Hepatocyte (in vitro differentiated cells): Measurements from ENCODE around the gene PIM1. TPM values are rescaled to one million over a fixed set of nuclear protein-coding genes. Genes with fewer than 3 reads are reported as not detected.
"Not testable (repeated sequence)": the region's sequence is repeated elsewhere in the genome, so short reads cannot be mapped to it uniquely, and the experiment has no call there.

Source experiments
- DNase-seq: peaks from one replicate; pipeline ENCODE4 v3.0.0-alpha.2; 2016; ENCODE audit warnings: low spot score
- H2AFZ ChIP-seq: fragments of 200-600 bp; sonication (generic); 2 replicates; pipeline ENCODE4 v1.6.0; 2016; ENCODE audit warnings: antibody characterized with exemption, mild to moderate bottlenecking
- H3K27ac ChIP-seq: fragments of 200-600 bp; sonication (generic); 2 replicates; pipeline ENCODE4 v1.5.1; 2016; ENCODE audit warnings: mild to moderate bottlenecking
- H3K27me3 ChIP-seq: fragments of 200-600 bp; sonication (generic); 2 replicates; pipeline ENCODE4 v1.6.1; 2016
- H3K36me3 ChIP-seq: fragments of 200-600 bp; sonication (generic); replicated peaks from 2 replicates; pipeline ENCODE4 v1.5.1; 2016; ENCODE audit warnings: low read depth; ENCODE audit not compliant: insufficient read depth
- H3K4me1 ChIP-seq: fragments of 200-600 bp; sonication (generic); 2 replicates; pipeline ENCODE4 v1.5.1; 2016; ENCODE audit warnings: mild to moderate bottlenecking, moderate library complexity; ENCODE audit not compliant: insufficient read depth
- H3K4me2 ChIP-seq: fragments of 200-600 bp; sonication (generic); 2 replicates; pipeline ENCODE4 v1.6.0; 2016
- H3K4me3 ChIP-seq: fragments of 200-600 bp; sonication (generic); 2 replicates; pipeline ENCODE4 v1.5.1; 2016; ENCODE audit warnings: mild to moderate bottlenecking
- H3K79me2 ChIP-seq: fragments of 200-600 bp; sonication (generic); 2 replicates; pipeline ENCODE4 v1.6.0; 2017; ENCODE audit warnings: mild to moderate bottlenecking
- H3K9me2 ChIP-seq: fragments of 200-600 bp; sonication (generic); replicated peaks from 2 replicates; pipeline ENCODE4 v1.6.0; 2017; ENCODE audit warnings: mild to moderate bottlenecking; ENCODE audit not compliant: insufficient read depth
- H3K9me3 ChIP-seq: fragments of 200-600 bp; sonication (generic); 2 replicates; pipeline ENCODE4 v1.5.1; 2016; ENCODE audit warnings: low read depth, mild to moderate bottlenecking
- H4K20me1 ChIP-seq: fragments of 200-600 bp; sonication (generic); 2 replicates; pipeline ENCODE4 v1.6.0; 2016; ENCODE audit warnings: mild to moderate bottlenecking; ENCODE audit not compliant: insufficient read depth, poor library complexity, severe bottlenecking
- CTCF ChIP-seq: fragments of 200-600 bp; sonication (generic); IDR thresholded peaks from 2 replicates; pipeline ENCODE4 v1.5.1; 2016; ENCODE audit warnings: antibody characterized with exemption, mild to moderate bottlenecking; ENCODE audit not compliant: poor library complexity
- EZH2 ChIP-seq: fragments of 200-600 bp; sonication (generic); IDR thresholded peaks from 2 replicates; pipeline ENCODE4 v1.6.1; 2016; ENCODE audit warnings: antibody characterized with exemption, mild to moderate bottlenecking, borderline replicate concordance
- EZH2phosphoT487 ChIP-seq: fragments of 200-600 bp; sonication (generic); IDR thresholded peaks from one replicate; pipeline ENCODE4 v1.6.1; 2018; ENCODE audit warnings: antibody characterized with exemption, mild to moderate bottlenecking, low read depth, moderate library complexity; ENCODE audit not compliant: unreplicated experiment, severe bottlenecking
- WGBS: methylation state at CpG from one replicate; pipeline ENCODE4 v1.1.6; 2016; ENCODE audit warnings: low lambda C conversion rate; ENCODE audit errors: missing lambda C conversion rate; 5-methylcytosine and 5-hydroxymethylcytosine counted together
- polyA plus RNA-seq: library from polyadenylated mRNA; unstranded; fragments of >200 nt; fragmentation: Nextera tagmentation; extraction: Ambion mirVana; gene quantifications from 2 replicates; pipeline ENCODE4 v1.2.1, GENCODE V29; 2016
- total RNA-seq: library from RNA; depleted of rRNA; stranded (reverse); fragments of >200 nt; gene quantifications from 2 replicates; pipeline ENCODE4 v1.2.3, GENCODE V29; 2014

Gene PIM1
- total and polyA plus RNA-seq, 2 experiments from 2014 or later = 71.3 to 99.1 TPM

DNA sequence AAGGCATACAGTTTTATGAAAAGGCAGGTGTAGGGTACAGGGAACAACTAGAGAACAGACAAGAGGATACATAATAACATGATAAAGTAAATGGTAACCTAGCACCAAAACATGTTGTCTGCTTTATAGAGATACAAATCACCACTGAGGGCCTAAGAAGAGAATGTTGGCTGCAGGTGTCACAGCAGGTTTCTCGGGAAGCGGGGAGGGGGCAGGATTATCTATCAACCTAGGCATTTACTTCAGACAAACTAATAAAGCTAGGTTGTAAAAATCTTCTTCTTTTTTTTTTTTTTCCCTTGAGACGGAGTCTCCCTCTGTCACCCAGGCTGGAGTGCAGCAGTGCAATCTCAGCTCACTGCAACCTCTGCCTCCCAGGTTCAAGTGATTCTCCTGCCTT lies 22.7 kb downstream of the PIM1 start:
- H2AFZ ChIP-seq = no peak overlapping the region
- DNase-seq = no peak
- no peaks in the 10 kb centered on the region for H3K79me2 ChIP-seq
- 50% methylated on average over 3 of the region's 3 CpGs for WGBS
- H4K20me1 ChIP-seq = no peaks in the 10 kb centered on the region
- no peaks in the 10 kb centered on the region for H3K27me3 ChIP-seq
- H3K4me3 ChIP-seq = no peak overlapping the region
- H3K4me2 ChIP-seq = no peak overlapping the region
- no peaks in the 10 kb centered on the region for H3K9me2 ChIP-seq
- H3K27ac ChIP-seq = peak overlapping the region; percentile 41
- H3K9me3 ChIP-seq = no peaks in the 10 kb centered on the region
- H3K4me1 ChIP-seq = peaks cover 8% of the 10 kb centered on the region
- TF ChIP-seq EZH2 = no peak
- H3K36me3 ChIP-seq = no peaks in the 10 kb centered on the region

- not testable (repeated sequence) for H3K36me3 ChIP-seq, H3K27ac ChIP-seq, H3K4me2 ChIP-seq, H2AFZ ChIP-seq, H3K4me1 ChIP-seq, H3K4me3 ChIP-seq, H3K27me3 ChIP-seq, DNase-seq, H3K9me3 ChIP-seq, H3K79me2 ChIP-seq, H4K20me1 ChIP-seq, H3K9me2 ChIP-seq
- 75% methylated on average over 1 of the region's 1 CpG for whole genome bisulfite sequencing
Measured at GRCh38 chr6:37194886-37195285, 24.9 kb downstream of the PIM1 start.

- not testable (repeated sequence) for H3K4me2 ChIP-seq, DNase-seq, H3K9me3 ChIP-seq, H3K36me3 ChIP-seq, H3K9me2 ChIP-seq, H3K27me3 ChIP-seq, H2AFZ ChIP-seq, H3K4me1 ChIP-seq, H3K4me3 ChIP-seq, H3K79me2 ChIP-seq, H3K27ac ChIP-seq, H4K20me1 ChIP-seq
- 82% methylated on average over 4 of the region's 4 CpGs for WGBS
Measured at GRCh38 chr6:37196451-37196850, 26.5 kb downstream of the PIM1 start.

DNA sequence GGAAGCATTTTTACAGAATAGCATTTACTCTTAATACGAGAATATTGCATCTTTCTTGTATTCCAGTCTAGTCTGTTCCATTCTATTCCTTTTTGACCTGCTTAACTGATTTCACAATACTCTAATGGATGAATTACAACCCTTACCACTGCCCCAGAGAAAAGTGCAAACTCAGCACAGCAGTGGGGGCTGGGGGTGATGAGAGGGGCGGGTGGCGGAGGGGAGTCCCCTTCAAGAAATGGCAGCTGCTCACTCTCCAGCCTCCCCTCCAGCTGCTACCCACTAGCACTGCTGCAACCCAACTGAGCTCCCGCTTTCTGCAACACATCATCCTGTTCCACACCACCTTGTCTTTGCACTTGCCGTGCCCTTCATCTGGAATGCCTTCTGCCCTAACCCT lies 30.1 kb downstream of the PIM1 start:
- Histone ChIP-seq H3K27me3 (peaks cover 4% of the 10 kb centered on the region), H3K4me3 (no peak overlapping the region), H3K9me2 (no peaks in the 10 kb centered on the region), H3K9me3 (no peaks in the 10 kb centered on the region), H3K4me2 (no peak overlapping the region), H3K27ac (no peak overlapping the region), H3K4me1 (peaks cover 19% of the 10 kb centered on the region), H4K20me1 (no peaks in the 10 kb centered on the region), H3K36me3 (no peaks in the 10 kb centered on the region), H3K79me2 (no peaks in the 10 kb centered on the region), H2AFZ (no peak overlapping the region)
- no peak for DNase-seq
- WGBS = 70% methylated on average over 5 of the region's 5 CpGs
- TF ChIP-seq EZH2phosphoT487 (no peak), EZH2 (no peak), CTCF (no peak)

GRCh38 chr6:37201726-37202125 lies 31.8 kb downstream of the PIM1 start:
- Histone ChIP-seq H3K36me3 (no peaks in the 10 kb centered on the region), H3K4me3 (no peak overlapping the region), H3K27ac (no peak overlapping the region), H3K79me2 (no peaks in the 10 kb centered on the region), H3K9me3 (no peaks in the 10 kb centered on the region), H3K27me3 (peaks cover 4% of the 10 kb centered on the region), H4K20me1 (no peaks in the 10 kb centered on the region), H3K4me1 (peaks cover 25% of the 10 kb centered on the region), H3K9me2 (no peaks in the 10 kb centered on the region), H3K4me2 (no peak overlapping the region), H2AFZ (no peak overlapping the region)
- TF ChIP-seq CTCF = no peak
- no peak for TF ChIP-seq EZH2
- TF ChIP-seq EZH2phosphoT487 = no peak
- no peak for DNase-seq
- 83% methylated on average over 1 of the region's 1 CpG for WGBS
